IPS-20b (cell line): ENCODE results near the gene TEX36.
"Not testable (repeated sequence)": the region's sequence is repeated elsewhere in the genome, so short reads cannot be mapped to it uniquely, and the experiment has no call there.

Experiments used
- H3K27ac ChIP-seq: one replicate; pipeline ENCODE4 v1.5.1; 2013; ENCODE audit warnings: low read length
- H3K27me3 ChIP-seq: 2 replicates; pipeline ENCODE4 v1.6.1; 2013; ENCODE audit warnings: mild to moderate bottlenecking, low read length, inconsistent platforms; ENCODE audit not compliant: insufficient read depth
- H3K36me3 ChIP-seq: 2 replicates; pipeline ENCODE4 v1.6.1; 2013; ENCODE audit warnings: low read depth, mild to moderate bottlenecking, inconsistent platforms, low read length, moderate library complexity; ENCODE audit not compliant: insufficient read depth
- H3K4me1 ChIP-seq: 2 replicates; pipeline ENCODE4 v1.6.1; 2013; ENCODE audit warnings: mild to moderate bottlenecking, control low read depth, inconsistent platforms, low read length, moderate library complexity; ENCODE audit not compliant: insufficient read depth
- H3K4me3 ChIP-seq: 2 replicates; pipeline ENCODE4 v1.5.1; 2013; ENCODE audit warnings: mild to moderate bottlenecking, low read length, inconsistent platforms
- H3K9ac ChIP-seq: 2 replicates; pipeline ENCODE4 v1.6.1; 2013; ENCODE audit warnings: low read depth, mild to moderate bottlenecking, inconsistent platforms, low read length, moderate library complexity
- H3K9me3 ChIP-seq: 2 replicates; pipeline ENCODE4 v1.6.1; 2013; ENCODE audit warnings: mild to moderate bottlenecking, low read depth, low read length, inconsistent platforms; ENCODE audit not compliant: insufficient read depth

TEX36 gene

GRCh38 chr10:125683063-125683462 is at the start of gene TEX36:
TEX36 (minus strand) TSS chr10:125683163; CDS start chr10:125682989, 174 bp downstream.
- H3K9ac ChIP-seq = no peak within 1 kb of the TSS
- no peaks in the 10 kb centered on the region for H3K36me3 ChIP-seq
- H3K27ac ChIP-seq = no peak within 1 kb of the TSS
- no peaks in the 10 kb centered on the region for H3K4me1 ChIP-seq
- no peaks in the 10 kb centered on the region for H3K27me3 ChIP-seq
- H3K9me3 ChIP-seq = no peaks in the 10 kb centered on the region
- H3K4me3 ChIP-seq = no peak within 1 kb of the TSS

- Histone ChIP-seq H3K9ac (no peak overlapping the region), H3K36me3 (peaks cover 97% of the 10 kb centered on the region), H3K4me3 (no peak overlapping the region), H3K4me1 (no peaks in the 10 kb centered on the region), H3K27ac (no peak overlapping the region), H3K27me3 (no peaks in the 10 kb centered on the region), H3K9me3 (no peaks in the 10 kb centered on the region)
Observed at GRCh38 chr10:125727436-125727835, 44.5 kb upstream of the TEX36 start.

DNA sequence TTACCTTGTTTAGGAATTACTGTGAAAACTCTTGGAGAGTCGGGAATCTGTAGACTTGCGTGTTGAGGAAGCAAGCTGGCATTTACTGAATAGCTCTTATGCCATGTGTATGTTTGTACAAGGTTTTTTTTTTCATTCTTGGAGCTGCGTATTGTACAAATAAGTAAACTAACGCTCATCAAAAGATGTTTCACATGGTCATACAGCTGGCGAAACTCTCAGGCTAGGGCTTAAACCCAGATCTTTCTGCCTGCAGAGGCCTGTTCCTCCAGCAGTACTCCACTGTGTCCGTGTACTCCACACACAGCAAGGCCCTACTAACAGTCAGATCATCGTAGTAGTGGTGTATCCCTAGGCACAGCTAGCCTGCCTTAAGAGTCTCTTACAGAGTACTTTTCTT is 44.0 kb upstream of the TEX36 start:
- H3K27ac ChIP-seq = no peak overlapping the region
- H3K9ac ChIP-seq = no peak overlapping the region
- H3K36me3 ChIP-seq = peaks cover 97% of the 10 kb centered on the region
- H3K9me3 ChIP-seq = no peaks in the 10 kb centered on the region
- H3K27me3 ChIP-seq = no peaks in the 10 kb centered on the region
- H3K4me1 ChIP-seq = no peaks in the 10 kb centered on the region
- H3K4me3 ChIP-seq = no peak overlapping the region

DNA sequence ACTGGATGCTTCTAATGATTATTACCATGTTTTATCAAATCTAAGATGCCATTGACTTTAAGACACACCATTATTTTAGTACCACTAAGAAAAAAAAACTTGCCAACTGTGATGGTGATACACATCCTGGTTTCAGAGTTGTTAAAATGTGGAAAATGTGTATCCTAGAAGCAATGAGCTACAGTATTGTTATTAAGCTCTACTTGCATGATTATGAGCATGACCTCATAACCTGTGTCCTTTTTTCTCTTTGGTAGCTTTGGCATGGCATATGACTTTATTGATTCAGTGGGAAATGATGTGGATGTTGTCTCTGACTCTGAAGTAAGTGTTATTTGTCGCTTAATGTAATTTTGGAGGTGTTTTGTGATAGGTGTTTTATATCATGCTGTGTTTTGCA is 39.8 kb upstream of the TEX36 start:
- Histone ChIP-seq H3K36me3 (peaks cover 68% of the 10 kb centered on the region), H3K27ac (no peak overlapping the region), H3K4me1 (0 out of 2 replicates have a peak, but pooled peaks cover 3% of the 10 kb centered on the region), H3K4me3 (no peak overlapping the region), H3K9ac (no peak overlapping the region), H3K9me3 (no peaks in the 10 kb centered on the region), H3K27me3 (no peaks in the 10 kb centered on the region)

DNA sequence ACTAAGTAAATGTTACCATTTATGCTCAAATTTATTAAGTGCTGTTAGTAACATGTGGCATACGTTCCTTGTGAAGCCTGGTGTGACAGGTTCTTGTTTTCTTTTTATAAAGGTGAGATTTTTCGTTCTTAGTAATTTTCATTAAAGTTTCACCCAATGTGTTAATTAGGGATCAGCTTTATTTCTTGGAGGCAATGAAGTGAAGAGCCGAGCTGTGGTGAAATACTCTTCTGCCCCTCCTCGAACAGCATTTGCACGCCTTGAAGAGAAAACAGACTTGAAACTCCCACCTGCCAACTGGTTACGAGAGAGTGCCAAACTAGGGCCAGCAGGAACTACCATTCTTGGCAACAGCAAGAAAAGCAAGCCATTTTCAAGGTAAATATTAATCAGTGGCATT is 38.1 kb upstream of the TEX36 start:
- peaks cover 50% of the 10 kb centered on the region for H3K36me3 ChIP-seq
- no peak overlapping the region for H3K27ac ChIP-seq
- H3K9me3 ChIP-seq = no peaks in the 10 kb centered on the region
- H3K9ac ChIP-seq = 0 out of 2 replicates have a peak overlapping the region, but pooled peaks have one; percentile 96
- H3K4me3 ChIP-seq = peak overlapping the region; percentile 96
- H3K27me3 ChIP-seq = no peaks in the 10 kb centered on the region
- H3K4me1 ChIP-seq = 0 out of 2 replicates have a peak, but pooled peaks cover 3% of the 10 kb centered on the region

DNA sequence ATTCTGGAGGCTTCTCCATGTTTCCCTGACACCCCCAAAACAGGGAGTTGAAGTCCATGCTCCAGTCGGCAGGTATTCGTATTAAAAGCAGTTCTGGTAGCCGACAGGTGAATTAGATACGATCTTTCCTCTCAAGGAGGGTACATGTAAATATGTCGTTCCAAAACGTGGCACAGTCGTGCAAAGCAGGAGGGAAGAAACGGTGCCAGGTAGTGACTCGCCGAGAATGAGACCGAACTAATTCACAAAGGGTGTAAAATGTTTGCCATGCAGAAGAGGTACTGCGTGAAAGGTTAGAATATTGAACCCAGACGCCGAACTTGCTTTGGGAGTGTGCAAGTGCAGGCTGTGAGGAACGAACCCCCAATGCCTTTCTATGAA is 37.0 kb upstream of the TEX36 start:
- H3K36me3 ChIP-seq = peaks cover 39% of the 10 kb centered on the region
- peak overlapping the region; percentile 52 for H3K27ac ChIP-seq
- no peaks in the 10 kb centered on the region for H3K9me3 ChIP-seq
- H3K4me3 ChIP-seq = peak overlapping the region; percentile 96
- peak overlapping the region; percentile 96 for H3K9ac ChIP-seq
- H3K27me3 ChIP-seq = no peaks in the 10 kb centered on the region
- H3K4me1 ChIP-seq = 0 out of 2 replicates have a peak, but pooled peaks cover 3% of the 10 kb centered on the region

GRCh38 chr10:125719173-125720001 is 36.4 kb upstream of the TEX36 start, which contains the start of gene EDRF1:
EDRF1 (plus strand) TSS chr10:125719709; CDS start chr10:125719808, 99 bp downstream.
- H3K9me3 ChIP-seq = no peaks in the 10 kb centered on the region
- no peaks in the 10 kb centered on the region for H3K27me3 ChIP-seq
- peak within 1 kb of the TSS; percentile 96 for H3K4me3 ChIP-seq
- H3K9ac ChIP-seq = peak within 1 kb of the TSS; percentile 96
- peak within 1 kb of the TSS; percentile 52 for H3K27ac ChIP-seq
- H3K4me1 ChIP-seq = 0 out of 2 replicates have a peak, but pooled peaks cover 3% of the 10 kb centered on the region
- H3K36me3 ChIP-seq = peaks cover 33% of the 10 kb centered on the region

DNA sequence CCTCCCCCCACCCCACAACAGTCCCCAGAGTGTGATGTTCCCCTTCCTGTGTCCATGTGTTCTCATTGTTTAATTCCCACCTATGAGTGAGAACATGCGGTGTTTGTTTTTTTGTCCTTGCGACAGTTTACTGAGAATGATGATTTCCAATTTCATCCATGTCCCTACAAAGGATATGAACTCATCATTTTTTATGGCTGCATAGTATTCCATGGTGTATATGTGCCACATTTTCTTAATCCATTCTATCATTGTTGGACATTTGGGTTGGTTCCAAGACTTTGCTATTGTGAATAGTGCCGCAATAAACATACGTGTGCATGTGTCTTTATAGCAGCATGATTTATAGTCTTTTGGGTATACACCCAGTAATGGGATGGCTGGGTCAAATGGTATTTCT is 31.8 kb upstream of the TEX36 start:
- H3K27me3 ChIP-seq, H3K27ac ChIP-seq, H3K36me3 ChIP-seq, H3K4me3 ChIP-seq, H3K9ac ChIP-seq, H3K4me1 ChIP-seq, H3K9me3 ChIP-seq: not testable (repeated sequence)

GRCh38 chr10:125711110-125711750 is 28.3 kb upstream of the TEX36 start:
- no peaks in the 10 kb centered on the region for H3K36me3 ChIP-seq
- H3K27me3 ChIP-seq = no peaks in the 10 kb centered on the region

DNA sequence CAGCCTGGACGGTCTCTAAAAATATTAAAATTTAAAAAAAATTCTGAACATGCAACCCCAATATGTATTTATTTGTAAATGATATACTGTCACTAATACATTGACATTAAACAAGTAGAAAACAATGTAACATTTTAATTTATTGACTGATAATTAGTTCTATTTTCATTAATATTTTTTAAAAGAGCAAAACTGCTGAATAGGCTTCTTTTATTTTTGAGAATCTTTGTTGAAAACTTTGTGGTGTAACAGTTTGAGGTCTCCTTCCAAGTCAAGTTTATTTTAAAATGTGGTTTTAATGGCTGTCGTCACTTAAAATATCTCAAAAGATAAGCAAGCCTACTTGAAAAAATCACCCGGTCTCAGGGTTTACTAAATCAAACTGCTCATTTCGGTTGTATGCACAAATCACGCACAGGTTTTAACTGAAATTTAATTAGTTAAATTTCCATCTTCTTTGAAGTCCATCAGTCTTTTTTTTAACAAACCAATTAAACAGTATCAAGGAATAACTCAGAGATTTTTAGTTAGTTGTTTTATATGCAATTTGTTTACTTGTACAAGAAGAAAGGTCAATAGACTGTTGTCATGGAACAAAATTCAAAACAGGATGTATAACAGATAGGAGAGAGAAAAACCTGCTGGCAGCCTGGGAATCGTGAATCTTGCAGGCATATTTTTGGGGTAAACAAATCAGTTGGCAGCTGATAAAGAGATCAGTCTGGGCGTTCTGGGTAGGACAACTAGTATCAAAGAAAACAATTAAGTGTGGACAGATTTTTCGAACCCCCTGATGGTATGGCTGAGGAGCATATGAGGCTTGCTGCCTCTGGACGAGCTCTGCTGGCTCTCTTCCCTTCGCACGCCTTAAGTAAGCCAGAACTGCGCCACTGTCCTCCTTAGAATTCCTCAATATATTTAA is 26.9 kb upstream of the TEX36 start:
- no peak overlapping the region for H3K27ac ChIP-seq
- H3K36me3 ChIP-seq = no peaks in the 10 kb centered on the region
- no peak overlapping the region for H3K9ac ChIP-seq
- no peaks in the 10 kb centered on the region for H3K9me3 ChIP-seq
- H3K27me3 ChIP-seq = no peaks in the 10 kb centered on the region
- H3K4me3 ChIP-seq = no peak overlapping the region
- H3K4me1 ChIP-seq = no peaks in the 10 kb centered on the region

More at GRCh38 chr10:125711110-125711750, 28.3 kb upstream of the TEX36 start:
- no peak overlapping the region for H3K4me3 ChIP-seq
- no peaks in the 10 kb centered on the region for H3K9me3 ChIP-seq
- H3K9ac ChIP-seq = no peak overlapping the region
- no peak overlapping the region for H3K27ac ChIP-seq
- H3K4me1 ChIP-seq = no peaks in the 10 kb centered on the region

DNA sequence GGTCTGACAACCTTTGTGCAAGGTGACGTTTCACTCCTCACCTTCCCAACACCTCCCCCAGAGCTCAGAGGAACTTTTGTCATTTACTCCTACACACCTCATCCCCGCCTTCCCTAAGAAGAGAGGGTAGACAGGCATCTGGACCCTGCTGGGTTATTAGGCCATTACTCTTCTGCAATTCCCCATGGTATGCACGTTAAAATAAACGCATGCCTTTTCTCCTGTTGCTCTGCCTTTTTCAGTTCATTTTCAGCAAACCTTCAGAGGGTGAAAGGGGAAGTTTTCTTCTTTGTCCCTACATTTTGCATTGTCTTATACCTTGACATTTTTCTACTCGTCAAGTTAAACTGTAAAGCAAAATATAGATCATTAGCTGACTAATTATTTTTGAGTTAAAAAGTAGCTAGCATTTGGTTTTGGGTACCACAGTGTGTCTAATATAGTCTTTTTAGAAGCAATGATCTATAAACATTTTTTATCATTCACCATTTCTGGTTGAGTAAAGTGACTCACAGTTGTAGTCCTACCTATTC is 26.1 kb upstream of the TEX36 start:
- Histone ChIP-seq H3K36me3 (no peaks in the 10 kb centered on the region), H3K4me3 (no peak overlapping the region), H3K4me1 (no peaks in the 10 kb centered on the region), H3K27ac (no peak overlapping the region), H3K9me3 (no peaks in the 10 kb centered on the region), H3K9ac (no peak overlapping the region), H3K27me3 (no peaks in the 10 kb centered on the region)
